SU-DHL-6 (cell line): ENCODE results near the gene GPATCH4.

Experiments used
- H2AFZ ChIP-seq: fragments of 200-600 bp; sonication (generic); 2 replicates; pipeline ENCODE4 v1.6.1; 2014; ENCODE audit warnings: low read depth, mild to moderate bottlenecking, moderate library complexity, mixed read lengths, antibody characterized with exemption, low read length; ENCODE audit not compliant: severe bottlenecking
- H3F3A ChIP-seq: fragments of 200-600 bp; shearing (Covaris generic); 2 replicates; pipeline ENCODE4 v1.6.0; 2016; ENCODE audit warnings: antibody characterized with exemption, mild to moderate bottlenecking; ENCODE audit not compliant: insufficient read depth
- H3K27ac ChIP-seq: fragments of 200-600 bp; sonication (generic); 2 replicates; pipeline ENCODE4 v1.5.1; 2016; ENCODE audit warnings: low read depth, mild to moderate bottlenecking, low read length, moderate library complexity, mixed read lengths
- H3K27me3 ChIP-seq: fragments of 200-600 bp; sonication (generic), shearing (Covaris generic); 2 replicates; pipeline ENCODE4 v1.6.0; 2014; ENCODE audit warnings: mild to moderate bottlenecking, low read length
- H3K36me3 ChIP-seq: fragments of 200-600 bp; sonication (generic); 2 replicates; pipeline ENCODE4 v1.6.1; 2014; ENCODE audit warnings: mild to moderate bottlenecking, low read length, mixed read lengths
- H3K4me2 ChIP-seq: fragments of 300-600, 200-600 bp; shearing (Covaris generic), sonication (generic); 2 replicates; pipeline ENCODE4 v1.6.0; 2014; ENCODE audit warnings: low read length, low read depth, mild to moderate bottlenecking; ENCODE audit not compliant: poor library complexity, severe bottlenecking
- H3K4me3 ChIP-seq: fragments of 200-600 bp; sonication (generic); 2 replicates; pipeline ENCODE4 v1.5.1; 2014; ENCODE audit warnings: antibody characterized with exemption, low read length, mild to moderate bottlenecking, mixed read lengths; ENCODE audit not compliant: insufficient read depth, poor library complexity, severe bottlenecking
- H3K79me2 ChIP-seq: fragments of 200-600 bp; sonication (generic); 2 replicates; pipeline ENCODE4 v1.6.1; 2014; ENCODE audit warnings: mild to moderate bottlenecking, low read length, moderate library complexity; ENCODE audit not compliant: insufficient read depth
- H3K9ac ChIP-seq: fragments of 200-600 bp; sonication (generic); 2 replicates; pipeline ENCODE4 v1.7.0; 2014; ENCODE audit warnings: mild to moderate bottlenecking, low read length
- H3K9me2 ChIP-seq: fragments of 200-600 bp; sonication (generic); replicated peaks from 2 replicates; pipeline ENCODE4 v1.6.1; 2014; ENCODE audit warnings: low read length; ENCODE audit not compliant: insufficient read depth
- H3K9me3 ChIP-seq: fragments of 200-600 bp; sonication (generic); 2 replicates; pipeline ENCODE4 v1.6.1; 2014; ENCODE audit warnings: low read length, mixed read lengths; ENCODE audit not compliant: insufficient read depth
- H4K20me1 ChIP-seq: fragments of 200-600 bp; sonication (generic); 2 replicates; pipeline ENCODE4 v1.6.1; 2014; ENCODE audit warnings: low read depth, mild to moderate bottlenecking, antibody characterized with exemption, low read length, moderate library complexity, mixed read lengths
- CTCF ChIP-seq: fragments of 200-600 bp; sonication (generic); IDR thresholded peaks from one replicate; pipeline ENCODE4 v1.5.1; 2017; ENCODE audit warnings: antibody characterized with exemption, mild to moderate bottlenecking, low read length, moderate library complexity; ENCODE audit not compliant: insufficient read depth, poor library complexity, severe bottlenecking
- EZH2phosphoT487 ChIP-seq: fragments of 200-600 bp; sonication (generic), shearing (Covaris generic); conservative IDR thresholded peaks from 2 replicates; pipeline ENCODE4 v1.6.1; 2018; ENCODE audit warnings: mild to moderate bottlenecking, antibody characterized with exemption, low read length, moderate library complexity, mixed read lengths

The GPATCH4 gene

GRCh38 chr1:156571919-156572662 is 29.2 kb downstream of the GPATCH4 start, which contains the start of gene IQGAP3:
IQGAP3 (minus strand) TSS chr1:156572565; CDS start chr1:156572529, 36 bp downstream.
- Histone ChIP-seq H3K27ac (no peak within 1 kb of the TSS), H2AFZ (peak within 1 kb of the TSS; percentile 81), H3K27me3 (no peaks in the 10 kb centered on the region), H3K9me2 (no peaks in the 10 kb centered on the region), H3F3A (no peaks in the 10 kb centered on the region), H3K4me2 (peak within 1 kb of the TSS; percentile 70), H3K79me2 (no peaks in the 10 kb centered on the region), H3K4me3 (peak within 1 kb of the TSS; percentile 55), H3K36me3 (no peaks in the 10 kb centered on the region), H3K9me3 (no peaks in the 10 kb centered on the region), H3K9ac (peak within 1 kb of the TSS; percentile 67), H4K20me1 (no peaks in the 10 kb centered on the region)
- TF ChIP-seq EZH2phosphoT487 (no peak), CTCF (no peak)

- Histone ChIP-seq H3K79me2 (no peaks in the 10 kb centered on the region), H3K9me2 (no peaks in the 10 kb centered on the region), H3K36me3 (no peaks in the 10 kb centered on the region), H3K4me2 (peak overlapping the region; percentile 70), H3F3A (no peaks in the 10 kb centered on the region), H4K20me1 (no peaks in the 10 kb centered on the region), H3K4me3 (peak overlapping the region; percentile 55), H3K27ac (no peak overlapping the region), H3K27me3 (no peaks in the 10 kb centered on the region), H3K9me3 (no peaks in the 10 kb centered on the region), H2AFZ (peak overlapping the region; percentile 81), H3K9ac (peak overlapping the region; percentile 67)
- TF ChIP-seq CTCF, result no peak
- no peak for TF ChIP-seq EZH2phosphoT487
Observed at GRCh38 chr1:156571261-156571852, 29.9 kb downstream of the GPATCH4 start.

- no peak overlapping the region for H2AFZ ChIP-seq
- H3K9me2 ChIP-seq, result no peaks in the 10 kb centered on the region
- H3K79me2 ChIP-seq, result no peaks in the 10 kb centered on the region
- H3K4me3 ChIP-seq, result no peak overlapping the region
- no peaks in the 10 kb centered on the region for H4K20me1 ChIP-seq
- H3K9ac ChIP-seq, result no peak overlapping the region
- H3K9me3 ChIP-seq, result no peaks in the 10 kb centered on the region
- no peak overlapping the region for H3K27ac ChIP-seq
- H3K36me3 ChIP-seq, result no peaks in the 10 kb centered on the region
- H3K27me3 ChIP-seq, result no peaks in the 10 kb centered on the region
- TF ChIP-seq CTCF, result no peak
- no peak for TF ChIP-seq EZH2phosphoT487
- no peaks in the 10 kb centered on the region for H3F3A ChIP-seq
- H3K4me2 ChIP-seq, result no peak overlapping the region
Observed at GRCh38 chr1:156566436-156566835, 34.8 kb downstream of the GPATCH4 start.
